MCF 10A (cell line): ENCODE data around the gene XPNPEP2. TPM values are rescaled to one million over a fixed set of nuclear protein-coding genes. Genes with fewer than 3 reads are reported as not detected.
A peak's percentile ranks its signal among the peaks of the same experiment; 100 is the strongest.

Experiments
- Bru-seq: library from RNA; stranded (reverse); fragments of 400-500 nt; gene quantifications from one replicate; lab custom pipeline; 2021; lab: Mats Ljungman, UMichigan
- BruChase-seq, 2 experiments: library from RNA; stranded (reverse); fragments of 400-500 nt; gene quantifications; one replicate each; lab custom pipeline; 2021; lab: Mats Ljungman, UMichigan
- BruUV-seq: library from RNA; stranded (reverse); fragments of 400-500 nt; replicated peaks from 2 replicates; lab custom pipeline; 2021; lab: Mats Ljungman, UMichigan
- CTCF ChIA-PET: fragments of 300-600 bp; sonication (Branson Sonifier 250); formaldehyde crosslinking; extraction: SDS; loops from one replicate; lab custom pipeline; 2021; ENCODE audit warnings: antibody characterized with exemption, inconsistent platforms; lab: Yijun Ruan, JAX
- POLR2A ChIA-PET: fragments of 300-600, 350-650 bp; sonication (Branson Sonifier 250); formaldehyde crosslinking; extraction: SDS; loops from one replicate; lab custom pipeline; 2020; ENCODE audit warnings: antibody characterized with exemption, inconsistent platforms; lab: Yijun Ruan, JAX
- DNase-seq: peaks from one replicate; pipeline ENCODE4 v3.0.0-alpha.2; 2018; ENCODE audit not compliant: unreplicated experiment
- H3K27ac Mint-ChIP-seq: one replicate; pipeline ENCODE4 v1.8.0; 2022; ENCODE audit warnings: mild to moderate bottlenecking, low read depth, mixed read lengths; ENCODE audit not compliant: unreplicated experiment
- H3K27me3 Mint-ChIP-seq: one replicate; pipeline ENCODE4 v1.8.0; 2022; ENCODE audit warnings: mixed read lengths; ENCODE audit not compliant: insufficient read depth, unreplicated experiment
- H3K36me3 Mint-ChIP-seq: one replicate; pipeline ENCODE4 v1.8.0; 2022; ENCODE audit warnings: mild to moderate bottlenecking, moderate library complexity, mixed read lengths; ENCODE audit not compliant: insufficient read depth, unreplicated experiment
- H3K4me1 Mint-ChIP-seq: one replicate; pipeline ENCODE4 v1.8.0; 2022; ENCODE audit warnings: mixed read lengths; ENCODE audit not compliant: insufficient read depth, unreplicated experiment
- H3K4me3 Mint-ChIP-seq: one replicate; pipeline ENCODE4 v1.8.0; 2022; ENCODE audit warnings: mild to moderate bottlenecking, moderate library complexity, mixed read lengths; ENCODE audit not compliant: unreplicated experiment
- H3K9me3 Mint-ChIP-seq: one replicate; pipeline ENCODE4 v1.8.0; 2022; ENCODE audit warnings: mixed read lengths; ENCODE audit not compliant: unreplicated experiment
- CTCF ChIP-seq: fragments of 200-600 bp; IDR thresholded peaks from one replicate; pipeline ENCODE4 v1.8.0; 2022; ENCODE audit warnings: antibody characterized with exemption, mild to moderate bottlenecking; ENCODE audit not compliant: unreplicated experiment
- intact Hi-C: fragments of 100-400 bp; cut with micrococcal nuclease; formaldehyde crosslinking; loops from 2 replicates; pipeline ENCODE4 v1.14.1; 2022
- long read RNA-seq: library from polyadenylated mRNA; stranded (forward); transcript quantifications from one replicate; pipeline ENCODE4 v2.0.0, GENCODE V29; 2022
- total RNA-seq: library from RNA; stranded (reverse); gene quantifications from 2 replicates; pipeline ENCODE4 v1.2.3, GENCODE V29; 2022

Gene XPNPEP2
- total RNA-seq (not detected in 2 replicates), Bru-seq, nascent RNA (not detected), BruChase-seq, experiment 1, labeled RNA remaining after a 6-hour chase (not detected), BruChase-seq, experiment 2, labeled RNA remaining after a 2-hour chase (not detected)
- long read RNA-seq = 0 reads

GRCh38 chrX:129738466-129739308 lies at the start of gene XPNPEP2:
Gene XPNPEP2 (plus strand): TSS chrX:129738979. CDS start chrX:129739214, 235 bp downstream.
- ChIA-PET POLR2A (interaction anchor here (1.1 kb wide), 1 partner anchor 141 kb away, joined by 3 read pairs; no protein-coding TSS in a partner anchor), CTCF (interaction anchor here (0.6 to 1.3 kb wide), 5 partner anchors 13 to 211 kb away, joined by 3 to 6 read pairs (median 3); no protein-coding TSS in a partner anchor)
- peak within 1 kb of the TSS; percentile 32 for H3K27ac Mint-ChIP-seq
- no peak for TF ChIP-seq CTCF
- no peaks in the 10 kb centered on the region for H3K4me1 Mint-ChIP-seq
- no TSS peak for BruUV-seq
- DNase-seq = no peak
- peaks cover 53% of the 10 kb centered on the region for H3K27me3 Mint-ChIP-seq
- intact Hi-C loops = no loop called here
- H3K9me3 Mint-ChIP-seq = no peaks in the 10 kb centered on the region
- no peak within 1 kb of the TSS for H3K4me3 Mint-ChIP-seq
- no peaks in the 10 kb centered on the region for H3K36me3 Mint-ChIP-seq

GRCh38 chrX:129689796-129690195 lies 49.0 kb upstream of the XPNPEP2 start:
- no peak for TF ChIP-seq CTCF
- H3K27ac Mint-ChIP-seq = no peak overlapping the region
- intact Hi-C loops = no loop called here
- no peaks in the 10 kb centered on the region for H3K36me3 Mint-ChIP-seq
- no peak for DNase-seq
- ChIA-PET POLR2A (interaction anchor here (0.6 kb wide), 1 partner anchor 46 kb away, joined by 5 read pairs; no protein-coding TSS in a partner anchor), CTCF (interaction anchor here (0.6 to 0.7 kb wide), 2 partner anchors 72 to 150 kb away, joined by 3 read pairs; no protein-coding TSS in a partner anchor)
- no peaks in the 10 kb centered on the region for H3K9me3 Mint-ChIP-seq
- BruUV-seq = no TSS peak
- no peak overlapping the region for H3K4me3 Mint-ChIP-seq
- H3K27me3 Mint-ChIP-seq = peaks cover 15% of the 10 kb centered on the region
- no peaks in the 10 kb centered on the region for H3K4me1 Mint-ChIP-seq

- ChIA-PET CTCF (interaction anchor here (0.6 to 0.7 kb wide), 2 partner anchors 72 to 150 kb away, joined by 3 read pairs; no protein-coding TSS in a partner anchor), POLR2A (no interaction called here)
- Mint-ChIP-seq H3K4me3 (no peak overlapping the region), H3K27ac (no peak overlapping the region), H3K4me1 (no peaks in the 10 kb centered on the region), H3K9me3 (no peaks in the 10 kb centered on the region), H3K27me3 (peaks cover 21% of the 10 kb centered on the region), H3K36me3 (no peaks in the 10 kb centered on the region)
- no peak for DNase-seq
- no TSS peak for BruUV-seq
- no peak for TF ChIP-seq CTCF
- intact Hi-C loops = no loop called here
These were observed 48.3 kb upstream of the XPNPEP2 start for GRCh38 chrX:129690435-129690834.

- H3K4me1 Mint-ChIP-seq = no peaks in the 10 kb centered on the region
- DNase-seq = no peak
- no peaks in the 10 kb centered on the region for H3K36me3 Mint-ChIP-seq
- CTCF ChIA-PET = no interaction called here
- H3K4me3 Mint-ChIP-seq = no peak overlapping the region
- H3K9me3 Mint-ChIP-seq = no peaks in the 10 kb centered on the region
- H3K27me3 Mint-ChIP-seq = peaks cover 47% of the 10 kb centered on the region
- intact Hi-C loops = no loop called here
- POLR2A ChIA-PET = no interaction called here
- H3K27ac Mint-ChIP-seq = no peak overlapping the region
- no TSS peak for BruUV-seq
- TF ChIP-seq CTCF = no peak
These were observed 45.4 kb upstream of the XPNPEP2 start for GRCh38 chrX:129693354-129693753.
